GM10266 (cell line): ENCODE measurements around the gene CRLF2.
"Not testable (repeated sequence)": the region's sequence is repeated elsewhere in the genome, so short reads cannot be mapped to it uniquely, and the experiment has no call there.

Experiments
- DNase-seq: peaks from one replicate; pipeline ENCODE4 v3.0.0; 2012; ENCODE audit errors: extremely low spot score
- TF ChIP-seq, protein P1 (sequence below): IDR thresholded peaks from 2 replicates; pipeline ENCODE4 v1.5.1; 2012; ENCODE audit warnings: mild to moderate bottlenecking, low read depth; ENCODE audit not compliant: control insufficient read depth, insufficient read depth; ENCODE audit errors: missing control alignments

The CRLF2 gene

DNA sequence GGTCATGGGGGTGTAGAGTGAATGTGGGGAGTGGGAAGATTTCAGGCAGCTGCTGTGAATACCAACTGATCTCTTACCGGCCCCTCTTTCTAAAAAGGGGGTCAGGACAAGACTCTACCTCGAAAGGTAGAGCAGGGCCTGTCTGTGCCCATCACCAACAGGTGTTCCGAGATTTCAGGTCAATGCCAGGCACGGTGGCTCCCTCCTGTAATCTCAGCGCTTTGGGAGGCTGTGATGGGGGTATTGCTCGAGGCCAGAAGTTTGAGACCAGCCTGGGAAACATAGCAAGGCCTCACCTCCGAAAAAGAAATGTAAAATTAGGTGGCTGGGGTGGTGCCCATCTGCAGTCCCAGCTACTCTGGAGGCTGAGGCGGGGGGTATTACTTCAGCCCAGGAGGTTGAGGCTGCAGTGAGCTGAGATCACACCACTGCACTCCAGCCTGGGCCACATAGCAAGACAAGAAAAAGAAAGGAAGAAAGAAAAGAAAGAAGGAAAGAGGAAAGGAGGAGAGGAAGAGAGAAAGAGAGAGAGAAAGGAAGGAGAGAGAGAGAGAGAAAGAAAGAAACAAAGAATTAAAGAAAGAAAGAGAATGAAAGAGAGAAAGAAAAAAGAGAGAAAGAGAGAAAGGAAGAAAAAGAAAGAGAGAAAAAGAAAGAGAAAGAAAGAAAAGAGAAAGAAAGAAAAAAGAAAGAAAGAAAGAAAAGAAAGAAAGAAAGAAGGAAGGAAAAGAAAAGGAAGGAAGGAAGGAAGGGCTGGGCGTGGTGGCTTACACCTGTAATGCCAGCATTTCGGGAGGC is 50.1 kb downstream of the CRLF2 start:
- TF ChIP-seq, protein P1, sequence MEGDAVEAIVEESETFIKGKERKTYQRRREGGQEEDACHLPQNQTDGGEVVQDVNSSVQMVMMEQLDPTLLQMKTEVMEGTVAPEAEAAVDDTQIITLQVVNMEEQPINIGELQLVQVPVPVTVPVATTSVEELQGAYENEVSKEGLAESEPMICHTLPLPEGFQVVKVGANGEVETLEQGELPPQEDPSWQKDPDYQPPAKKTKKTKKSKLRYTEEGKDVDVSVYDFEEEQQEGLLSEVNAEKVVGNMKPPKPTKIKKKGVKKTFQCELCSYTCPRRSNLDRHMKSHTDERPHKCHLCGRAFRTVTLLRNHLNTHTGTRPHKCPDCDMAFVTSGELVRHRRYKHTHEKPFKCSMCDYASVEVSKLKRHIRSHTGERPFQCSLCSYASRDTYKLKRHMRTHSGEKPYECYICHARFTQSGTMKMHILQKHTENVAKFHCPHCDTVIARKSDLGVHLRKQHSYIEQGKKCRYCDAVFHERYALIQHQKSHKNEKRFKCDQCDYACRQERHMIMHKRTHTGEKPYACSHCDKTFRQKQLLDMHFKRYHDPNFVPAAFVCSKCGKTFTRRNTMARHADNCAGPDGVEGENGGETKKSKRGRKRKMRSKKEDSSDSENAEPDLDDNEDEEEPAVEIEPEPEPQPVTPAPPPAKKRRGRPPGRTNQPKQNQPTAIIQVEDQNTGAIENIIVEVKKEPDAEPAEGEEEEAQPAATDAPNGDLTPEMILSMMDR, result no peak
- no peak for DNase-seq

DNA sequence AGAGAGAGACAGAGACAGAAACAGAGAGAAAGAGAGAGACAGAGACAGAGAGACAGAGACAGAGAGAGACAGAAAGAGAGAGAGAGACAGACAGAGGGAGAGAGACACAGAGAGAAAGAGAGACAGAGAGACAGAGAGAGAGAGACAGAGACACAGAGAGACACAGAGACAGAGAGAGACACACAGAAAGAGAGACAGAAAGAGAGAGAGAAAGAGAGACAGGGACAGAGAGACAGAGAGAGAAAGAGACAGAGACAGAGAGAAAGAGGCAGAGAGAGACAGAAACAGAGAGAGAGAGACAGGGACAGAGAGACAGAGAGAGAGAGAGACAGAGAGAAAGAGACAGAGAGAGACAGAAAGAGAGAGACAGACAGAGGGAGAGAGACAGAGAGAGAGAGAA is 52.9 kb downstream of the CRLF2 start:
- no peak for DNase-seq
- TF ChIP-seq, protein P1, result no peak

DNA sequence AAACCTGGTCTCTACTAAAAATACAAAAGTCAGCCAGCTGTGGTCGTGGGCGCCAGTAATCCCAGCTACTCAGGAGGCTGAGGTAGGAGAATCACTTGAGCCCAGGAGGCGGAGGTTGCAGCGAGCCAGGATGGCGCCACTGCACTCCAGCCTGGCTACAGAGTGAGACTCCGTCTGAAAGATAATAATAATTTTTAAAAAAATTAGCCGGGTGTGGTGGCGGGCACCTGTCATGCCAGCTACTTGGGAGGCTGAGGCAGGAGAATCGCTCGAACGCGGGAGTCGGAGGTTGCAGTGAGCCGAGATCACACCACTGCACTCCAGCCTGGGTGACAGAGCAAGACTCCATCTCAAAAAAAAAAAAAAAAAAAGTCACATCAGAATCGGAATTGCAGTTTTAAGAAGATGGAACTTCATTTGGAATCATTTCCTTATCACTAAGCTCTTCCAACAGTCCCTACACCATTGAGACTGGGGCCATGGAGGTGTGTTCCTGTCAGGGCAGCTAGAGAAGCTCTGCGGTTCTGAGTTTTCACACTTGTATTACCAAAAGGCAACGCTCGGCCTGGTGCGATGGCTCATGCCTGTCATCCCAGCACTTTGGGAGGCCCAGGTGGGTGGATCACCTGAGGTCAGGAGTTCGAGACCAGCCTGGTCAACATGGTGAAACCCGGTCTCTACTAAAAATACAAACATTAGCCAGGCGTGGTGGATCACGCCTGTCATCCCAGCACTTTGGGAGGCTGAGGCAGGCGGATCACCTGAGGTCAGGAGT is 55.6 kb downstream of the CRLF2 start:
- not testable (repeated sequence) for DNase-seq

DNA sequence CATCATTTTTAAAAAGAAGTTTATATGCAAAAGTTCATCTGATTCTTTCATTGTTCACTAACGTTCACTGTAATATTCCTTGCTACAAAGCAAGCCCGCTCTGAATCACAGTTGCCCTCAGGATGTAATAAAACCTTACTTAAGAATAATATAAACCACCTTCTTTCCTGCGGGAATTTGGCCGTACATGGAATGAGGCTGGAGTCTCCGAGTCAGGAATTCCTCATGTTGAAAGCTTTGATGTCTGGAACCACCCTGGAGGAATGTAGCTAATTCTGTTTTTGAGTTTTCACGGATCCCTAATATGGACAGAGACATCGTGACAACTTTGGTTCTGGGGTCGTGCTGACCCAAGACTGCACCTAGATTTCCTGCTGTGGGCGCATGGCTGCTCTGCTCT is 58.5 kb downstream of the CRLF2 start:
- no peak for DNase-seq
- TF ChIP-seq, protein P1, result no peak

DNA sequence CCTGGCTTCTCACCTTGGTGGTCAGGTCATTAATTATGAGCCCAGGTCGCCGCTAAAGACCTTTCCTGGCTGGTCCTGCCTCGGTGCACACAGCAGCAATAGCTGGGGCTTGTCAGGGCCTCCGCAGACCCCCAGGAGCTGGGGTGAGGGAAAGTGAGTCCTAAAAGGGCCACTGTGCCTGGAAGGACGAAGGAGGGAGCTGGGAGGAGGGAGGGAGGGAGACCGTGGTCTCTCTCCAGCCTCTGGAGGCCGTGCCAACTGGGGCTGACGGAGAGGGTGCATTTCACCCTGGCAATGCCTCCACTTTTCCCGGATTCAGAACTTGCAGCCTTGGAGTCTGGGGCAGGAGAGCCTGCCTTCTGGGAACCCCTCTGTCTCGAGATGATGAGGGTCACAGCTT is 60.4 kb downstream of the CRLF2 start:
- no peak for DNase-seq
- TF ChIP-seq, protein P1, result no peak

DNA sequence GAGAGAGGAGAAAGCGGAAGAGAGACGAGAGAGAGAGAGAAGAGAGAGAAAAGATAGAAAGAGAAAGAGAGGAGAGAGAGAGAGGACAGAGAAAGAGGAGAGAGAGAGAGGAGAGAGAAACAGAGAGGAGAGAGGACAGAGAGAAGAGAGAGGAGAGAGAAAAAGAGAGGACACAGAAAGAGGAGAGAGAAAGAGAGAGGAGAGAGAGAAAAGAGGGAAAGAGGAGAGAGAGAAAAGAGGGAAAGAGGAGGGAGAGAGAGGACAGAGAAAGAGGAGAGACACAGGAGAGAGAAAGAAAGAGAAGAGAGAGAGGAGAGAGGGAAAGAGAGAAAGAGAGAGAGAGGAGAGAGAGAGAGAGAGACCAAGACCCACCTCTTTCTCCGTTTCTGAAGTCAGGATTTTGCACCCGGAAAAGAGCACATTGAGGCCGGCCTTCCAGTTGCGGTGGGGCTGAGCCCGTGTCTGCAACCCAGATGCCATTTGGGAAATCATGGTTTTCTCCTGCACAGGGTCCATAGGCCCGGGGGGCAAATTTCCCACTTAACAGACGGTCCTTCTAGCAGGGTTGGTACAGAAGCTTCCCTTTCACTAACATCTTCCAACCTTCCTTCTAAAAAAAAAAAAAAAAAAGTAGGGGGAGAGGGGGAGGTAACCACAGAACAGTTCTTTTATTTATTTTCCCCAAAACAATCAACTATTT is 60.9 kb downstream of the CRLF2 start:
- TF ChIP-seq, protein P1, result no peak
- DNase-seq, result no peak

DNA sequence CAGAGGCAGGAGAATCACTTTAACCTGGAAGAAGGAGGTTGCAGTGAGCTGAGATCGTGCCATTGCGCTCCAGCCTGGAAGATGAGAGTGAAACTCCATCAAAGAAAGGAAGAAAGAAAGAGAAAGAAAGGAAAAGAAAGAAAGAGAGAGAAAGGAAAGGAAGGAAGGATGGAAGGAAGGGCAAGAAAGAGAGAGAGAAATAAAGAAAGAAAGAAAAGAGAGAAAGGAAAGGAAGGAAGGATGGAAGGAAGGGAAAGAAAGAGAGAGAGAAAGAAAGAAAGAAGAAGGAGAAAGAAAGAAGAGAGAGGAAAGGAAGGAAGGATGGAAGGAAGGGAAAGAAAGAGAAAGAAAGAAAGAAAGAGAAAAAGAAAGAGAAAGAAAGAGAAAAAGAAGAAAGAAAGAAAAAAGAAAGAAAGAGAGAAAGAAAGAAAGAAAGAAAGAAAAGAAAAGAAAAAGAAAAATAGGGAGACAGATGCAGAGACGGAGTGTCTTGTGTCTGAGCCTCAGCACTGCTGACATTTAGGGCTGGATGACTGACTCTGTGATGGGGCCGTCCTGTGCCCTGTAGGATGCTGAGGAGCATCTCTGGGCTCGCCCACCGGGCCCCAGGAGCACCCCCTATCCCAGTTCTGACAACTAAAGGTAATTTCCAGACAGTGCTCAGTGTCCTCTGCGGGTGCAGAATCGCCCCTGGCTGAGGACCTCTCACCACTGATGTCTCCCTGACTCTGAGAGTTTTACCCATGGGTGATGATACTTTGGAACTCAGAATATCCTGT is 61.7 kb downstream of the CRLF2 start:
- TF ChIP-seq, protein P1, result no peak
- no peak for DNase-seq
